Fibroblast of lung (primary cell): ENCODE results near the gene TTL. TPM values are rescaled to one million over a fixed set of nuclear protein-coding genes. Genes with fewer than 3 reads are reported as not detected.

Source experiments
- DNase-seq, 2 donors: peaks; one replicate each; pipeline versions ENCODE4 v3.0.0 to v3.0.0-alpha.2; 2010; ENCODE audit warnings: low read depth in 2 of 2
- H2AFZ ChIP-seq: 2 replicates; pipeline ENCODE4 v1.5.1; 2012; ENCODE audit warnings: low read length, control low read depth, inconsistent platforms
- H3K27ac ChIP-seq: 2 replicates; pipeline ENCODE4 v1.5.1; 2011; ENCODE audit warnings: low read length, control low read depth; ENCODE audit not compliant: insufficient read depth
- H3K27me3 ChIP-seq: 2 replicates; pipeline ENCODE4 v1.5.1; 2011; ENCODE audit warnings: mild to moderate bottlenecking, low read length; ENCODE audit not compliant: control insufficient read depth, insufficient read depth
- H3K36me3 ChIP-seq: 2 replicates; pipeline ENCODE4 v1.5.1; 2011; ENCODE audit warnings: low read length; ENCODE audit not compliant: control insufficient read depth, insufficient read depth
- H3K4me1 ChIP-seq: 2 replicates; pipeline ENCODE4 v1.5.1; 2011; ENCODE audit warnings: low read length; ENCODE audit not compliant: control insufficient read depth, insufficient read depth; ENCODE audit errors: extremely low read depth
- H3K4me2 ChIP-seq: 2 replicates; pipeline ENCODE4 v1.5.1; 2011; ENCODE audit warnings: low read length, control low read depth; ENCODE audit not compliant: insufficient read depth; ENCODE audit errors: extremely low read depth
- H3K4me3 ChIP-seq, 4 experiments: fragments of 200-600 bp in 1 of 4; sonication (generic) in 1 of 4; replicated peaks in 1 of 4; 2 replicates each; pipeline ENCODE4 v1.5.1; 2011 to 2016; ENCODE audit warnings: low read length in 4 of 4, low read depth in 3 of 4, mild to moderate bottlenecking in 3 of 4, control low read depth in 2 of 4, inconsistent platforms in 1 of 4, mixed read lengths in 1 of 4; ENCODE audit not compliant: insufficient read depth in 1 of 4; ENCODE audit errors: control extremely low read depth in 1 of 4
- H3K79me2 ChIP-seq: 2 replicates; pipeline ENCODE4 v1.5.1; 2012; ENCODE audit warnings: mild to moderate bottlenecking, low read length, inconsistent platforms; ENCODE audit not compliant: control insufficient read depth, insufficient read depth
- H3K9ac ChIP-seq: 2 replicates; pipeline ENCODE4 v1.5.1; 2011; ENCODE audit warnings: mild to moderate bottlenecking, low read length, control low read depth; ENCODE audit not compliant: insufficient read depth
- H3K9me3 ChIP-seq: 2 replicates; pipeline ENCODE4 v1.5.1; 2012; ENCODE audit warnings: low read depth, low read length; ENCODE audit not compliant: control insufficient read depth, insufficient read depth
- H4K20me1 ChIP-seq: 2 replicates; pipeline ENCODE4 v1.5.1; 2011; ENCODE audit warnings: low read length; ENCODE audit not compliant: control insufficient read depth, insufficient read depth; ENCODE audit errors: extremely low read depth
- EZH2 ChIP-seq: IDR thresholded peaks from 2 replicates; pipeline ENCODE4 v1.5.1; 2012; ENCODE audit warnings: low read length, control low read depth, mild to moderate bottlenecking; ENCODE audit errors: missing control alignments
- polyA plus RNA-seq, 2 donors: library from polyadenylated mRNA; depleted of rRNA in 1 of 2; stranded (reverse) in 1 of 2; unstranded in 1 of 2; fragments of >200 nt; gene quantifications; 2 replicates each; pipeline ENCODE4 v1.2.1, GENCODE V29; 2011 to 2012; ENCODE audit warnings: missing spikeins in 1 of 2
- total RNA-seq: library from RNA; depleted of rRNA; stranded (reverse); fragments of >200 nt; gene quantifications from 2 replicates; pipeline ENCODE4 v1.2.1, GENCODE V29; 2014
- TF ChIP-seq, protein P1 (sequence below), 2 donors: IDR thresholded peaks in 1 of 2; conservative IDR thresholded peaks in 1 of 2; 1 replicate in 1 of 2; 2 replicates in 1 of 2; pipeline ENCODE4 v1.5.1; 2011 to 2012; ENCODE audit warnings: low read length in 2 of 2, control low read depth in 1 of 2, inconsistent platforms in 1 of 2, low read depth in 1 of 2, mild to moderate bottlenecking in 1 of 2

The TTL gene
- total and polyA plus RNA-seq, 2 donors (not counting 1 experiment from before 2014, with no cell fraction given): 28.2 to 30.9 TPM

DNA sequence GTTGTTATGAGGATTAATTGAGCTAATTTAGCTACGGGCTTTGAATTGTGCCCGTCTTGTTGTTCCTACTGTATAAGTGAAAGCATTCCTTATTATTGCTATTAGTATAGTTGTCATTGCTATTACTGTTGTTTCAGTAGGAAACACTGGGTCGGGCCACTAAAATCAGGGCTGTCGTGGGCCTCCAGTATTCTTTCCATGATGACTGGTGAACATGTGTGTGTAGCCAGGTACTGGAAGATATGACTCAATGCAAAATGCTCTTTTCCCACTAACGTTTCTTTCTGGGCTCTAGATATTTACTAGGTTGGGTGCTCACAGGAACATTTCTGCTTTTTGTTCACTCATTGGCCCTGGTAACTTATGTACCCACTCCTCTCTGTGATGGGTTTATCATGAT lies 4.9 kb downstream of the TTL start:
- Histone ChIP-seq H3K4me3 (no peak overlapping the region), H3K9ac (no peak overlapping the region), H3K27me3 (no peaks in the 10 kb centered on the region), H2AFZ (no peak overlapping the region), H3K9me3 (no peaks in the 10 kb centered on the region), H3K36me3 (no peaks in the 10 kb centered on the region), H3K27ac (no peak overlapping the region), H3K4me1 (peaks cover 2% of the 10 kb centered on the region), H3K79me2 (peaks cover 55% of the 10 kb centered on the region), H4K20me1 (no peaks in the 10 kb centered on the region), H3K4me2 (no peak overlapping the region)
- TF ChIP-seq, protein P1, sequence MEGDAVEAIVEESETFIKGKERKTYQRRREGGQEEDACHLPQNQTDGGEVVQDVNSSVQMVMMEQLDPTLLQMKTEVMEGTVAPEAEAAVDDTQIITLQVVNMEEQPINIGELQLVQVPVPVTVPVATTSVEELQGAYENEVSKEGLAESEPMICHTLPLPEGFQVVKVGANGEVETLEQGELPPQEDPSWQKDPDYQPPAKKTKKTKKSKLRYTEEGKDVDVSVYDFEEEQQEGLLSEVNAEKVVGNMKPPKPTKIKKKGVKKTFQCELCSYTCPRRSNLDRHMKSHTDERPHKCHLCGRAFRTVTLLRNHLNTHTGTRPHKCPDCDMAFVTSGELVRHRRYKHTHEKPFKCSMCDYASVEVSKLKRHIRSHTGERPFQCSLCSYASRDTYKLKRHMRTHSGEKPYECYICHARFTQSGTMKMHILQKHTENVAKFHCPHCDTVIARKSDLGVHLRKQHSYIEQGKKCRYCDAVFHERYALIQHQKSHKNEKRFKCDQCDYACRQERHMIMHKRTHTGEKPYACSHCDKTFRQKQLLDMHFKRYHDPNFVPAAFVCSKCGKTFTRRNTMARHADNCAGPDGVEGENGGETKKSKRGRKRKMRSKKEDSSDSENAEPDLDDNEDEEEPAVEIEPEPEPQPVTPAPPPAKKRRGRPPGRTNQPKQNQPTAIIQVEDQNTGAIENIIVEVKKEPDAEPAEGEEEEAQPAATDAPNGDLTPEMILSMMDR (conservative IDR thresholded peaks at IDR 0.05 in 1 of 2, IDR thresholded peaks at IDR 0.05 in 1 of 2; ENCODE audit: low read depth in 1 of 2, low read length in 2 of 2): no peak
- no peak for TF ChIP-seq EZH2
- no peak for DNase-seq

DNA sequence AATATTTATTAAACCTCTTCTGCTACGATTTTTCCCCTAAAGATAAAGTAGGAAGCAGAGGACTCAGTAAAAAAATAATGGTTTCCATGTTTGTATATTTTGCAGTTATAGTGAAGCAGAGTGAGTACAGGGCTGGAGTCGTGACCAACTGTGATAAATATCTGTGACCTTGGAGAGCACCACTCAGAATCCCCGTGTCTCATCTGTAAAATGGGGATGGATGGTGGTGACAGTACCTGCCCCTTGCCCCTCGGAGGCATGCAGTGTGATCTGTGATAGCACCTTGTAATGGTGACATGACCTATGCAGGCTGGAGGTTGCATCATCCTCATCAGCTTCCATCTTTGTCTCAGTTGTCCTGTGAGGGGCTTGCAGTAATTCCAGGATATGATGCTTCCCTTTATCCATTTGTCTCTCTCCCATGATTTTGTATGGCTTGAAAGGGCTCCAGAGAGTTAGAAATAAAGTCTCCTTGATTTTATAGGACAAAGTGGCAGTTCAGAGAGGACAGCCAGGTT lies 5.5 kb downstream of the TTL start:
- peaks cover 2% of the 10 kb centered on the region for H3K4me1 ChIP-seq
- no peak for TF ChIP-seq EZH2
- TF ChIP-seq, protein P1 (conservative IDR thresholded peaks at IDR 0.05 in 1 of 2, IDR thresholded peaks at IDR 0.05 in 1 of 2; ENCODE audit: low read depth in 1 of 2, low read length in 2 of 2): no peak
- DNase-seq: no peak
- no peak overlapping the region for H2AFZ ChIP-seq
- no peak overlapping the region for H3K27ac ChIP-seq
- peaks cover 56% of the 10 kb centered on the region for H3K79me2 ChIP-seq
- no peak overlapping the region for H3K4me2 ChIP-seq
- no peak overlapping the region for H3K4me3 ChIP-seq
- H3K9me3 ChIP-seq: no peaks in the 10 kb centered on the region
- H3K27me3 ChIP-seq: no peaks in the 10 kb centered on the region
- H3K36me3 ChIP-seq: no peaks in the 10 kb centered on the region
- no peak overlapping the region for H3K9ac ChIP-seq
- no peaks in the 10 kb centered on the region for H4K20me1 ChIP-seq

DNA sequence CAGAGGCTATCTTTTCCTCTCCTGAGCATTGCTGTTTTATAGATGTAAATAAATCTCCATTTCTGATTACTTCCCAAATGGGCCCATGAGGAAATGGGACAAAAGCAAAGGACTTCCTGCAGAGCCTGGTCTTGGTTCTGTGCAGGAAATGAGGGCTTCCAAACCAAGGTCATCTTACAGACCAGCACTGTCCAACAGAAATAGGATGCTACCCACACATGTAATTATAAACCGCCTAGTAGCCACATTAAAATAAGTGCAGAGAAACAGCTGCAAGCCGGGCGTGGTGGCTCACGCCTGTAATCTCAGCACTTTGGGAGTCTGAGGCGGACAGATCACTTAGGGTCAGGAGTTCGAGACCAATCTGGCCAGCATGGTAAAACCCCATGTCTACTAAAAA lies 6.2 kb downstream of the TTL start:
- no peaks in the 10 kb centered on the region for H3K36me3 ChIP-seq
- DNase-seq: no peak
- no peaks in the 10 kb centered on the region for H3K9me3 ChIP-seq
- peaks cover 2% of the 10 kb centered on the region for H3K4me1 ChIP-seq
- H2AFZ ChIP-seq: no peak overlapping the region
- H3K27me3 ChIP-seq: no peaks in the 10 kb centered on the region
- H3K27ac ChIP-seq: no peak overlapping the region
- H4K20me1 ChIP-seq: no peaks in the 10 kb centered on the region
- H3K4me2 ChIP-seq: no peak overlapping the region
- no peak for TF ChIP-seq EZH2
- TF ChIP-seq, protein P1 (conservative IDR thresholded peaks at IDR 0.05 in 1 of 2, IDR thresholded peaks at IDR 0.05 in 1 of 2; ENCODE audit: low read depth in 1 of 2, low read length in 2 of 2): no peak
- peaks cover 51% of the 10 kb centered on the region for H3K79me2 ChIP-seq
- H3K9ac ChIP-seq: no peak overlapping the region
- H3K4me3 ChIP-seq: no peak overlapping the region
